PC-9 (cell line): ENCODE measurements around the gene ITCH. TPM values are rescaled to one million over a fixed set of nuclear protein-coding genes. Genes with fewer than 3 reads are reported as not detected.

Experiments used
- BruUV-seq: library from RNA; stranded (reverse); fragments of 400-500 nt; replicated peaks from 2 replicates; lab custom pipeline; 2021; lab: Mats Ljungman, UMichigan
- CTCF ChIA-PET: fragments of 300-600 bp; sonication (Branson Sonifier 250); formaldehyde crosslinking; loops from one replicate; lab custom pipeline; 2022; ENCODE audit warnings: antibody characterized with exemption; lab: Charles Lee
- POLR2A ChIA-PET: fragments of 300-600 bp; sonication (Branson Sonifier 250); formaldehyde crosslinking; loops from one replicate; lab custom pipeline; 2022; ENCODE audit warnings: antibody characterized with exemption; ENCODE audit not compliant: unreplicated experiment; lab: Charles Lee
- DNase-seq, 2 experiments: peaks; one replicate each; pipeline versions ENCODE4 v3.0.0 to v3.0.0-alpha.2; 2015 to 2022; ENCODE audit warnings: mixed read lengths in 1 of 2
- H2AFZ ChIP-seq: fragments of 200-600 bp; sonication (generic); 2 replicates; pipeline ENCODE4 v1.8.1; 2017; ENCODE audit warnings: antibody characterized with exemption
- H3F3A ChIP-seq: fragments of 200-600 bp; sonication (generic); 2 replicates; pipeline ENCODE4 v1.8.1; 2017; ENCODE audit warnings: antibody characterized with exemption, mild to moderate bottlenecking, low read depth; ENCODE audit not compliant: insufficient read depth
- H3K27ac ChIP-seq: fragments of 200-600 bp; sonication (generic); 2 replicates; pipeline ENCODE4 v1.6.1; 2016; ENCODE audit warnings: mixed run types
- H3K27me3 ChIP-seq: fragments of 200-600 bp; sonication (generic); 2 replicates; pipeline ENCODE4 v1.6.1; 2016; ENCODE audit warnings: low read depth, mixed run types; ENCODE audit not compliant: insufficient read depth
- H3K36me3 ChIP-seq: fragments of 200-600 bp; sonication (generic); 2 replicates; pipeline ENCODE4 v1.6.1; 2016; ENCODE audit warnings: low read depth, mixed run types
- H3K4me1 ChIP-seq: fragments of 200-600 bp; sonication (generic); replicated peaks from 2 replicates; pipeline ENCODE4 v1.6.1; 2016; ENCODE audit warnings: mixed run types; ENCODE audit not compliant: insufficient read depth
- H3K4me2 ChIP-seq: fragments of 200-600 bp; sonication (generic); 2 replicates; pipeline ENCODE4 v1.6.1; 2017; ENCODE audit warnings: mixed run types
- H3K4me3 ChIP-seq: fragments of 200-600 bp; sonication (generic); 2 replicates; pipeline ENCODE4 v1.6.1; 2016; ENCODE audit warnings: mixed run types
- H3K79me2 ChIP-seq: fragments of 200-600 bp; sonication (generic); 2 replicates; pipeline ENCODE4 v1.6.1; 2017; ENCODE audit warnings: low read depth, mixed run types
- H3K9me2 ChIP-seq: fragments of 200-600 bp; sonication (generic); 2 replicates; pipeline ENCODE4 v1.8.1; 2017; ENCODE audit warnings: mild to moderate bottlenecking; ENCODE audit not compliant: insufficient read depth
- H3K9me3 ChIP-seq: fragments of 200-600 bp; sonication (generic); 2 replicates; pipeline ENCODE4 v1.8.1; 2016; ENCODE audit warnings: low read depth; ENCODE audit not compliant: insufficient read depth
- H4K20me1 ChIP-seq: fragments of 200-600 bp; sonication (generic); 2 replicates; pipeline ENCODE4 v1.8.1; 2017; ENCODE audit not compliant: insufficient read depth
- EZH2 ChIP-seq: fragments of 200-600 bp; sonication (generic); IDR thresholded peaks from 2 replicates; pipeline ENCODE4 v1.8.0; 2017; ENCODE audit warnings: antibody characterized with exemption, low read depth
- intact Hi-C: fragments of 100-400 bp; cut with micrococcal nuclease; formaldehyde crosslinking; loops from one replicate; pipeline ENCODE4 v1.10.0; 2022; ENCODE audit not compliant: unreplicated experiment
- total RNA-seq: library from RNA; stranded (reverse); gene quantifications from 2 replicates; pipeline ENCODE4 v1.2.3, GENCODE V29; 2021
- TF ChIP-seq, protein P1 (sequence below): fragments of 200-600 bp; sonication (generic); conservative IDR thresholded peaks from 2 replicates; pipeline ENCODE4 v1.6.1; 2017; ENCODE audit warnings: mixed run types, antibody characterized with exemption, mild to moderate bottlenecking, moderate library complexity

The ITCH gene
- total RNA-seq, 1 experiment from 2014 or later = 144 TPM

GRCh38 chr20:34549929-34550305 lies 186.8 kb downstream of the ITCH start:
- intact Hi-C loops = no loop called here
- Histone ChIP-seq H3K36me3 (no peaks in the 10 kb centered on the region), H3K27me3 (no peaks in the 10 kb centered on the region), H2AFZ (no peak overlapping the region), H3K9me3 (no peaks in the 10 kb centered on the region), H3K9me2 (no peaks in the 10 kb centered on the region), H4K20me1 (no peaks in the 10 kb centered on the region), H3F3A (no peaks in the 10 kb centered on the region), H3K27ac (no peak overlapping the region), H3K4me1 (peaks cover 6% of the 10 kb centered on the region; the same call in 1 of the 2 replicates), H3K79me2 (no peaks in the 10 kb centered on the region), H3K4me2 (no peak overlapping the region), H3K4me3 (no peak overlapping the region)
- DNase-seq = no peak
- CTCF ChIA-PET = interaction anchor here (0.6 kb wide), 1 partner anchor 636 kb away, joined by 4 read pairs; no protein-coding TSS in a partner anchor
- POLR2A ChIA-PET = no interaction called here
- TSS peak; percentile 25 for BruUV-seq
- TF ChIP-seq, protein P1, sequence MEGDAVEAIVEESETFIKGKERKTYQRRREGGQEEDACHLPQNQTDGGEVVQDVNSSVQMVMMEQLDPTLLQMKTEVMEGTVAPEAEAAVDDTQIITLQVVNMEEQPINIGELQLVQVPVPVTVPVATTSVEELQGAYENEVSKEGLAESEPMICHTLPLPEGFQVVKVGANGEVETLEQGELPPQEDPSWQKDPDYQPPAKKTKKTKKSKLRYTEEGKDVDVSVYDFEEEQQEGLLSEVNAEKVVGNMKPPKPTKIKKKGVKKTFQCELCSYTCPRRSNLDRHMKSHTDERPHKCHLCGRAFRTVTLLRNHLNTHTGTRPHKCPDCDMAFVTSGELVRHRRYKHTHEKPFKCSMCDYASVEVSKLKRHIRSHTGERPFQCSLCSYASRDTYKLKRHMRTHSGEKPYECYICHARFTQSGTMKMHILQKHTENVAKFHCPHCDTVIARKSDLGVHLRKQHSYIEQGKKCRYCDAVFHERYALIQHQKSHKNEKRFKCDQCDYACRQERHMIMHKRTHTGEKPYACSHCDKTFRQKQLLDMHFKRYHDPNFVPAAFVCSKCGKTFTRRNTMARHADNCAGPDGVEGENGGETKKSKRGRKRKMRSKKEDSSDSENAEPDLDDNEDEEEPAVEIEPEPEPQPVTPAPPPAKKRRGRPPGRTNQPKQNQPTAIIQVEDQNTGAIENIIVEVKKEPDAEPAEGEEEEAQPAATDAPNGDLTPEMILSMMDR = no peak
- TF ChIP-seq EZH2 = no peak

GRCh38 chr20:34552569-34552968 lies 189.5 kb downstream of the ITCH start:
- no peaks in the 10 kb centered on the region for H4K20me1 ChIP-seq
- peaks cover 6% of the 10 kb centered on the region; the same call in 1 of the 2 replicates for H3K4me1 ChIP-seq
- intact Hi-C loops = no loop called here
- H3K27ac ChIP-seq = no peak overlapping the region
- BruUV-seq = no TSS peak
- CTCF ChIA-PET = no interaction called here
- H2AFZ ChIP-seq = no peak overlapping the region
- no peaks in the 10 kb centered on the region for H3K9me3 ChIP-seq
- H3K4me3 ChIP-seq = no peak overlapping the region
- no peaks in the 10 kb centered on the region for H3F3A ChIP-seq
- DNase-seq = no peak
- no peaks in the 10 kb centered on the region for H3K27me3 ChIP-seq
- H3K79me2 ChIP-seq = no peaks in the 10 kb centered on the region
- no peaks in the 10 kb centered on the region for H3K9me2 ChIP-seq
- POLR2A ChIA-PET = interaction anchor here (0.7 kb wide), 1 partner anchor 789 kb away, joined by 3 read pairs; no protein-coding TSS in a partner anchor
- no peak overlapping the region for H3K4me2 ChIP-seq
- TF ChIP-seq EZH2 = no peak
- TF ChIP-seq, protein P1 = no peak
- H3K36me3 ChIP-seq = no peaks in the 10 kb centered on the region

DNA sequence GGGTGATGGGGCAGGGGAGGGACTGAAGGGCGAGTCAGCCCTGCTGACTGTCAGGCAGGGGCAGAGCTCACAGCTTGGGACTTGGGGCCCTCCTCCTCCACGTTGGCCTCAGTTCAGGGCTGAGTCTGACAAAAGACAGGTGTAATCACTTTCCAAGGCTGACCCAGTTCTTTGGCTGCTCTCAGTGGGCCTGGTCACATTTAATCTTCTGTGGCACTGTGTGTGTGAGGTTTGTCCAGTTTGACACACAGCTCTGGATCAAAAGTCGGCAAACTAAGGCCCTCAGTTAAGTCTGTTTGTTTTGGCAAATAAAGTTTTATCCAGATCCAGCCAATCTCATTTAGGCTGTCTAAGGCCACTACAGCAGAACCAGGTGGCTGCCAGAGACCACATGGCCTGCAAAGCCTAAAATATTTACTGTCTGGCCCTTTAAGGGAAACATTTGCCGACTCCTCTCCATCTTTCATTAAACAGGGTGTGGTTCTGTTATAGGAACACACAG lies 190.3 kb downstream of the ITCH start:
- no TSS peak for BruUV-seq
- no peaks in the 10 kb centered on the region for H3K27me3 ChIP-seq
- no peaks in the 10 kb centered on the region for H4K20me1 ChIP-seq
- no peak overlapping the region for H3K27ac ChIP-seq
- H3K36me3 ChIP-seq = no peaks in the 10 kb centered on the region
- intact Hi-C loops = no loop called here
- no peaks in the 10 kb centered on the region for H3K79me2 ChIP-seq
- no peaks in the 10 kb centered on the region for H3K9me3 ChIP-seq
- H3K9me2 ChIP-seq = no peaks in the 10 kb centered on the region
- peaks cover 6% of the 10 kb centered on the region; the same call in 1 of the 2 replicates for H3K4me1 ChIP-seq
- H2AFZ ChIP-seq = no peak overlapping the region
- POLR2A ChIA-PET = no interaction called here
- H3F3A ChIP-seq = no peaks in the 10 kb centered on the region; the same call in 1 of the 2 replicates
- H3K4me3 ChIP-seq = no peak overlapping the region
- no peak overlapping the region for H3K4me2 ChIP-seq
- CTCF ChIA-PET = no interaction called here
- no peak for TF ChIP-seq EZH2
- TF ChIP-seq, protein P1 = no peak
- no peak for DNase-seq
